Uterus (tissue), 4 donors: Measurements from ENCODE around the gene ZFYVE28. TPM values are rescaled to one million over a fixed set of nuclear protein-coding genes. Genes with fewer than 3 reads are reported as not detected.

Source experiments
- DNase-seq, 2 donors: peaks; one replicate each; pipeline ENCODE4 v3.0.0-alpha.2; 2019 to 2020
- H3K27ac ChIP-seq, 2 donors: fragments of 200-600 bp; sonication (generic); 1 replicate in 1 of 2; 2 replicates in 1 of 2; pipeline ENCODE4 v1.5.1; 2016 to 2018
- H3K27me3 ChIP-seq, 2 donors: fragments of 200-600 bp; sonication (generic); one replicate each; pipeline ENCODE4 v1.5.1; 2018 to 2019; ENCODE audit warnings: control low read depth in 1 of 2
- H3K36me3 ChIP-seq, 2 donors: fragments of 200-600 bp; sonication (generic); one replicate each; pipeline ENCODE4 v1.5.1; 2019; ENCODE audit warnings: control low read depth in 1 of 2
- H3K4me1 ChIP-seq, 2 donors: fragments of 200-600 bp; sonication (generic); one replicate each; pipeline ENCODE4 v1.5.1; 2018 to 2019; ENCODE audit warnings: control low read depth in 1 of 2
- H3K4me3 ChIP-seq, 2 donors: fragments of 200-600 bp; sonication (generic); 1 replicate in 1 of 2; 2 replicates in 1 of 2; pipeline ENCODE4 v1.5.1; 2018 to 2019; ENCODE audit warnings: mild to moderate bottlenecking in 1 of 2
- H3K9me3 ChIP-seq, 2 donors: fragments of 200-600 bp; sonication (generic); one replicate each; pipeline ENCODE4 v1.5.1; 2019; ENCODE audit warnings: control low read depth in 1 of 2
- POLR2A ChIP-seq, 2 donors: fragments of 450-650 bp; IDR thresholded peaks; one replicate each; pipeline ENCODE4 v1.6.1; 2016; ENCODE audit warnings: antibody characterized with exemption in 2 of 2, mild to moderate bottlenecking in 1 of 2, moderate library complexity in 1 of 2
- intact Hi-C: fragments of 100-400 bp; cut with DNase I; formaldehyde crosslinking; loops from one replicate; pipeline ENCODE4 v1.15.1; 2023; ENCODE audit warnings: low total_unique reads
- total RNA-seq, 4 donors: library from RNA; depleted of rRNA in 3 of 4; stranded (reverse); fragments of >200 nt in 3 of 4; gene quantifications; one replicate each; pipeline versions ENCODE4 v1.1.0 to v1.2.4, GENCODE V29; 2014 to 2023
- TF ChIP-seq, protein P1 (sequence below), 4 experiments: fragments of 200-600 bp in 2 of 4; fragments of 450-650 bp in 2 of 4; sonication (generic) in 2 of 4; IDR thresholded peaks; one replicate each; pipeline ENCODE4 v1.5.1; 2016 to 2019; ENCODE audit warnings: antibody characterized with exemption in 4 of 4, mild to moderate bottlenecking in 2 of 4, moderate library complexity in 1 of 4
- donor health status: DM: yes; HTN: yes; CAD: no.

ZFYVE28 gene
- total RNA-seq, 4 donors from 2014 or later, result 5.4 to 16.7 (median 13.4) TPM

DNA sequence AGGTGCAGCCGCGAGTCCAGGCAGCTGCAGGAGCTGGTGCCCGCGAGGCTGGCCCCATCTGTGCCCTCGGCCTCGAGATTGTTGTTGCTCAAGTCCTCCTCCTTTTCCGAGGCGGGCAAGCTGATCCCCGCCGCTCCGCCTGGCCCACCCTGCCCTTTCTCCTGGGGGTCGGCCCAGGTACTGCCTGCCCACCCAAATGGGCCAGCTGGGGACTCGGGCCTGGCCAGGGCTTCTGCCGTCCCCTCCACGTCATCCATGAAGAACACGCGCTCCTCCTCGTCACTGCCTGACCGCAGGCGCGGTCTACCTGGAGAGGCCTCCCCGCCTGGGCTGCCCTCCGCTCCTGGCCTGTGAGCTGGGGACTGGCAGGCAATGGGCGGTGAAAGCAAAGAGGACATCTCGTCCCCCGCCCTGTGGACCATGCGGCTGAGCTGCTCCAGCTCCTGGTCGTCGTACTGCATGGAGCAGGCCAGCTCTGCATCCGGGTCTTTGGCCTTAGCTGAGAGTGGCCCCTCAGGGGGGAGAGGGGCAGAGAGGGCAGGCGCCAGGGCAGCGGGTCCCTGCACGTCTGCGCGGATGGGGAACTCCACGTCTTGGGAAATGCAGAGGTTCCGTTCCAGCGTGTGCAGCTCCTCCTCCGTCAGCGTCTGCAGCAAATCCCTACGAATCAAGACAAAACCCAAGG is 113.4 kb downstream of the ZFYVE28 start:
- intact Hi-C loops, result no loop called here
- Histone ChIP-seq H3K4me1 (no peaks in the 10 kb centered on the region), H3K4me3 (no peak overlapping the region), H3K27me3 (no peaks in the 10 kb centered on the region), H3K27ac (no peak overlapping the region), H3K9me3 (no peaks in the 10 kb centered on the region), H3K36me3 (no peaks in the 10 kb centered on the region)
- no peak for TF ChIP-seq POLR2A (IDR thresholded peaks at IDR 0.05)
- TF ChIP-seq, protein P1, sequence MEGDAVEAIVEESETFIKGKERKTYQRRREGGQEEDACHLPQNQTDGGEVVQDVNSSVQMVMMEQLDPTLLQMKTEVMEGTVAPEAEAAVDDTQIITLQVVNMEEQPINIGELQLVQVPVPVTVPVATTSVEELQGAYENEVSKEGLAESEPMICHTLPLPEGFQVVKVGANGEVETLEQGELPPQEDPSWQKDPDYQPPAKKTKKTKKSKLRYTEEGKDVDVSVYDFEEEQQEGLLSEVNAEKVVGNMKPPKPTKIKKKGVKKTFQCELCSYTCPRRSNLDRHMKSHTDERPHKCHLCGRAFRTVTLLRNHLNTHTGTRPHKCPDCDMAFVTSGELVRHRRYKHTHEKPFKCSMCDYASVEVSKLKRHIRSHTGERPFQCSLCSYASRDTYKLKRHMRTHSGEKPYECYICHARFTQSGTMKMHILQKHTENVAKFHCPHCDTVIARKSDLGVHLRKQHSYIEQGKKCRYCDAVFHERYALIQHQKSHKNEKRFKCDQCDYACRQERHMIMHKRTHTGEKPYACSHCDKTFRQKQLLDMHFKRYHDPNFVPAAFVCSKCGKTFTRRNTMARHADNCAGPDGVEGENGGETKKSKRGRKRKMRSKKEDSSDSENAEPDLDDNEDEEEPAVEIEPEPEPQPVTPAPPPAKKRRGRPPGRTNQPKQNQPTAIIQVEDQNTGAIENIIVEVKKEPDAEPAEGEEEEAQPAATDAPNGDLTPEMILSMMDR (IDR thresholded peaks at IDR 0.05), result no peak
- DNase-seq, result no peak

DNA sequence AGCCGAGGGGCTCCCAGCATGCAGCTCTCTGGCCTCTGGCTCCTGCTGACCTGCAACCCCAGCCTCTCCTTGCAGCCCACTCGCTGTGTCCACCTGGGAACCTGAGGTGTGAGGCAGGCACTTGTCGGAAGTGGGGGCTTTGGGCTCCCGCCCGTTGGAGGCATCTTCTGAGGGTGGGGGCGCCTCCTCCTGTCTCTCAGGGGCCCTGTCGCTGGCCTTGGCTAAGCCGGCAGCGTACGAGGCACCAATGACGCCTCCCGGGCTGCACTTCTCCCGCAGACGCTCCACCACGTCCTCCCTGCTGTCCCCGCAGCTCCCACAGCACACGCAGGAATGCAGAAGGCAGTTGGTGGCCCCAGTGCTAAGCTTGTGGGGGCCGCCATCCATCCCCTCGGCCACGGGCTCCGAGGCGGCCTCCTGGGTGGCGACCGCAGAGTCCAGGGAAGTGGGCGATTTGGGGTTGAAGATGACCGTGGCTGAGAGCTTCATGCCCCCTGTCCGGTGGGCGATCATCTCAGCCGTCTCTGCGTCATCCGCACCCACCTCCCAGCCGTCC is 114.0 kb downstream of the ZFYVE28 start:
- H3K4me3 ChIP-seq, result no peak overlapping the region
- no peaks in the 10 kb centered on the region for H3K9me3 ChIP-seq
- DNase-seq, result no peak
- no peaks in the 10 kb centered on the region for H3K36me3 ChIP-seq
- intact Hi-C loops, result no loop called here
- H3K4me1 ChIP-seq, result no peaks in the 10 kb centered on the region
- TF ChIP-seq, protein P1 (IDR thresholded peaks at IDR 0.05), result no peak
- TF ChIP-seq POLR2A (IDR thresholded peaks at IDR 0.05), result no peak
- no peak overlapping the region for H3K27ac ChIP-seq
- no peaks in the 10 kb centered on the region for H3K27me3 ChIP-seq

DNA sequence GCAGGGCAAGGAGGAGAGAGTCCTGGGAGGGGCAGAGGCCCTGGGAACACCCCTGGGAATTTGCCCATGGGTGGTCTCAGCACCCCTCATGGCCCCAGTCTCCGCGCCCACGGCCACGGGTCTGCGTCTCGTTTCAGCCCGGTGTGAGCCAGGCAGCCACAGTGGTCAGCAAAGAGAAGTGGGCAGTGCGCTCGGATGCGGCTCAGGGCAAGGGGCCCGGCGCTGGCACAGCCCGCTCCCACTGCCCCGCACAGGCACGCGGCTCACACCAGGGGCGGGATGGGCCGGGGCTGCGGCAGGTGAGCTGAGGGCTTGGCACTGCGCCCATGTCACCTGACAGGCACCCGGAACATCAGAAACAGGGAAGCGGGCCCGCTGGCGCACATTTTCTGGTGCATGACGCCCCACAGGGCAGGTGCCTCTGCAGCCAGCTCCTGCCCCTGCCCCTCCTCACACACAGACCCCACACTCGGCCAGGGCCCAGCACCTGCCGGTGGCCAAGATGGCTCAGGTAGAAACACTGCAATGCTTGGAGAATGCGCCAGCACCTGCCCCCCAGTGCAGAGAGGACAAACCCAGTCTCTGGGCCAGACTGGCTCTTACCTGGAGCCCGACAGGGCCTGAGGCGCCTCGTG is 114.6 kb downstream of the ZFYVE28 start:
- intact Hi-C loops, result no loop called here
- Histone ChIP-seq H3K4me3 (no peak overlapping the region), H3K9me3 (no peaks in the 10 kb centered on the region), H3K4me1 (no peaks in the 10 kb centered on the region), H3K27ac (no peak overlapping the region), H3K36me3 (no peaks in the 10 kb centered on the region), H3K27me3 (no peaks in the 10 kb centered on the region)
- no peak for DNase-seq
- TF ChIP-seq, protein P1 (IDR thresholded peaks at IDR 0.05), result no peak
- no peak for TF ChIP-seq POLR2A (IDR thresholded peaks at IDR 0.05)

DNA sequence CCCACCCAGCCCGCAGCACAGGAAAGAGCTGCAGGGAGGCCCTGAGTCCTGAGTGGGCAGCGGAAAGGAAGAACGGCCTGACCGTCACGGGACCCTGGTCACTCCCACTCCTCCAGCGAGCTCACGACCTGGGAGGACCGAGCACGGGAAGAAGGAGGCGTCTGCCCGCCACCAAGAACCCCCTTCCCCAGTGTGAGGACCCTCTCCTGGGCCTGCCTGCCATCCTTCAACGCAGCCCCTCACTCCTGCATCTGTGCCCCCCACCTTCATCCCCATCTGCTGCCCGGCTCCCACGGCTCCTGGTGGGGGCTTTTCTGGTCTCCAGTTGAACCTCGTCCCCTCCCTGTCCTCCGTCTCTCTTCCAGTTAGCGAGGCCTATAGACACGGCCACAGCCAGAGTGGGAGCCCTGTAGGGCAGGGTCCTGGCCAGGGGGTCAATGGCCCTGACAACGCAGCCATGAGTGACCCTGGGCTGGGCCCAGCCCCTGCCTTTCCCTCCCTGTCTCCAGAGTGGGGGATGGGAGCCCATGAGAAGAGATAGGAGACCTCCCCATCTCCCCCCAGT is 115.2 kb downstream of the ZFYVE28 start:
- Histone ChIP-seq H3K27ac (no peak overlapping the region), H3K9me3 (no peaks in the 10 kb centered on the region), H3K4me3 (no peak overlapping the region), H3K27me3 (no peaks in the 10 kb centered on the region), H3K4me1 (no peaks in the 10 kb centered on the region), H3K36me3 (no peaks in the 10 kb centered on the region)
- intact Hi-C loops, result no loop called here
- TF ChIP-seq, protein P1 (IDR thresholded peaks at IDR 0.05), result no peak
- no peak for TF ChIP-seq POLR2A (IDR thresholded peaks at IDR 0.05)
- no peak for DNase-seq
